CD8-positive, alpha-beta memory T cell (primary cell): ENCODE results near the gene TRAF3IP1. TPM values are rescaled to one million over a fixed set of nuclear protein-coding genes. Genes with fewer than 3 reads are reported as not detected.
"Not testable (repeated sequence)": the region's sequence is repeated elsewhere in the genome, so short reads cannot be mapped to it uniquely, and the experiment has no call there.

Experiments
- CTCF ChIA-PET: fragments of 350-600 bp; sonication (Branson Sonifier 250); formaldehyde crosslinking; loops from one replicate; lab custom pipeline; 2021; ENCODE audit warnings: antibody characterized with exemption; lab: Charles Lee
- POLR2A ChIA-PET: fragments of 350-600 bp; sonication (Branson Sonifier 250); formaldehyde crosslinking; loops from one replicate; lab custom pipeline; 2021; ENCODE audit warnings: antibody characterized with exemption; lab: Charles Lee
- DNase-seq, 5 donors: peaks; one replicate each; pipeline versions ENCODE4 v3.0.0 to v3.0.0-alpha.2; 2020 to 2022; ENCODE audit warnings: mixed read lengths in 1 of 5
- H3K27ac ChIP-seq: one replicate; pipeline ENCODE4 v1.7.0; 2013; ENCODE audit warnings: low read depth, mild to moderate bottlenecking, low read length, moderate library complexity
- H3K27me3 ChIP-seq: 2 replicates; pipeline ENCODE4 v1.7.0; 2013; ENCODE audit warnings: low read length, mild to moderate bottlenecking; ENCODE audit not compliant: insufficient read depth, poor library complexity, severe bottlenecking
- H3K36me3 ChIP-seq: 2 replicates; pipeline ENCODE4 v1.7.0; 2013; ENCODE audit warnings: mild to moderate bottlenecking, low read length, moderate library complexity; ENCODE audit not compliant: insufficient read depth
- H3K4me1 ChIP-seq: 2 replicates; pipeline ENCODE4 v1.7.0; 2013; ENCODE audit warnings: mild to moderate bottlenecking, low read length, moderate library complexity; ENCODE audit not compliant: insufficient read depth
- H3K4me3 ChIP-seq: 2 replicates; pipeline ENCODE4 v1.7.0; 2013; ENCODE audit warnings: mild to moderate bottlenecking, low read length
- H3K9me3 ChIP-seq: 2 replicates; pipeline ENCODE4 v1.7.0; 2013; ENCODE audit warnings: mild to moderate bottlenecking, low read length
- H3K27ac Mint-ChIP-seq, 8 donors: one replicate each; pipeline ENCODE4 v1.8.0; 2020 to 2021; ENCODE audit warnings: mixed read lengths in 8 of 8, mild to moderate bottlenecking in 6 of 8, inconsistent platforms in 3 of 8, moderate library complexity in 3 of 8
- H3K27me3 Mint-ChIP-seq, 2 donors: one replicate each; pipeline ENCODE4 v1.8.0; 2020 to 2021; ENCODE audit warnings: mixed read lengths in 2 of 2, mild to moderate bottlenecking in 1 of 2, moderate library complexity in 1 of 2
- H3K36me3 Mint-ChIP-seq, 3 donors: one replicate each; pipeline ENCODE4 v1.8.0; 2020 to 2021; ENCODE audit warnings: mixed read lengths in 3 of 3, inconsistent platforms in 1 of 3, mild to moderate bottlenecking in 1 of 3
- H3K4me1 Mint-ChIP-seq, 3 donors: one replicate each; pipeline ENCODE4 v1.8.0; 2020 to 2021; ENCODE audit warnings: mixed read lengths in 3 of 3, inconsistent platforms in 1 of 3, mild to moderate bottlenecking in 1 of 3
- H3K4me3 Mint-ChIP-seq, 7 donors: one replicate each; pipeline ENCODE4 v1.8.0; 2020 to 2021; ENCODE audit warnings: mixed read lengths in 7 of 7, mild to moderate bottlenecking in 6 of 7, moderate library complexity in 4 of 7, inconsistent platforms in 2 of 7
- H3K9me3 Mint-ChIP-seq, 5 donors: one replicate each; pipeline ENCODE4 v1.8.0; 2020 to 2022; ENCODE audit warnings: mixed read lengths in 5 of 5, mild to moderate bottlenecking in 3 of 5, moderate library complexity in 2 of 5, inconsistent platforms in 1 of 5
- polyA plus RNA-seq: library from polyadenylated mRNA; unstranded; fragments of 300-500 nt; fragmentation: Illumina TruSeq; gene quantifications from one replicate; pipeline ENCODE4 v1.2.3, GENCODE V29; 2021
- total RNA-seq, 2 experiments: library from RNA; stranded (reverse); gene quantifications; one replicate each; pipeline ENCODE4 v1.2.3, GENCODE V29; 2021

Gene TRAF3IP1
- total and polyA plus RNA-seq, 3 experiments from 2014 or later: 10.2 to 15.9 (median 14.7) TPM

DNA sequence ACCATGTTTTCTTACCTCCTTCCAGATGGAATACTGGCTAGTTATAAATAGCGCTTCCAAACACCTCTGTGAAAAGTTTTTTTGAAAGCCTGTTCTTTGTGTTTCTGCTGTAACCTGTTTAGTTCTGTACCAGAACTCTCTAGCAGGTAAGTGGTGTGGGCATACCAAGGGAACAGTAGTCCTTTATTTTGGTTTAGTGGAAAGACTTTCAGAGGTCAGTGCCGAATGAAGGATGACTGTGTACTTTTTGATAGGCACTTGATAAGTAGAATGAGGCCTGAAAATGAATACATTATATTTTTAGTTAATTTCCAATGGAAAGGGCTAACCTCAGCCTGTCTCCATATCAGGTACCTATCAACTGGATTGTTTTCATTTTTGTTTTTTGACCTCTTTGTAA, 78.8 kb downstream of the TRAF3IP1 start:
- no peaks in the 10 kb centered on the region for H3K4me1 Mint-ChIP-seq
- no peaks in the 10 kb centered on the region for H3K27me3 Mint-ChIP-seq
- Histone ChIP-seq H3K27ac (no peak overlapping the region), H3K9me3 (no peaks in the 10 kb centered on the region), H3K27me3 (no peaks in the 10 kb centered on the region), H3K36me3 (no peaks in the 10 kb centered on the region), H3K4me1 (no peaks in the 10 kb centered on the region), H3K4me3 (no peak overlapping the region)
- no peaks in the 10 kb centered on the region for H3K9me3 Mint-ChIP-seq
- no peak overlapping the region for H3K27ac Mint-ChIP-seq
- H3K4me3 Mint-ChIP-seq: no peak overlapping the region
- POLR2A ChIA-PET: no interaction called here
- H3K36me3 Mint-ChIP-seq: peaks cover 0 to 18% (median 2%) of the 10 kb centered on the region in 3 donors
- CTCF ChIA-PET: no interaction called here
- no peak for DNase-seq

DNA sequence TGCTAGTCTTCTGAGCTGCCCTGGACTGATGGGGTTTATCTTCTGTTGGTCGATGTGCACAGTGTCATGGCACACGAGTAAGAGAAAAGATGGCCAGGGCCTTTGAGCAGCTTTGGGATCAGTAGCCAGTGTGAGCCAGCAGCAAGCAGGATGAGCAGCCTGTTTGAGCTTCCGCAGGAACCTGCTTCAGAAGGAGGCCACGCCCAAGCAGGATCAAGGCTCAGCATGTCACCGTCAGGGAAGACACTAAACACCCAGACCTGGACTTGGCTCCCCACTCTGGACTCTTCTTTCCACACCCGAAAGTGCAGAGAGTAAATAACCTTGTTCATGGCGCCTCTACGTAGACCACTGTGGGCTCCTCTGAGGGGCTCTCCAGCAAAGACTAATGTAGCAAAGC, 81.2 kb downstream of the TRAF3IP1 start:
- no peaks in the 10 kb centered on the region for H3K27me3 Mint-ChIP-seq
- Histone ChIP-seq H3K4me1 (no peaks in the 10 kb centered on the region), H3K9me3 (no peaks in the 10 kb centered on the region), H3K4me3 (no peak overlapping the region), H3K27me3 (no peaks in the 10 kb centered on the region), H3K27ac (no peak overlapping the region), H3K36me3 (no peaks in the 10 kb centered on the region)
- no peak for DNase-seq
- POLR2A ChIA-PET: no interaction called here
- no peak overlapping the region for H3K4me3 Mint-ChIP-seq
- peaks cover 7 to 13% (median 9%) of the 10 kb centered on the region in 3 donors for H3K4me1 Mint-ChIP-seq
- peaks cover 0 to 18% (median 1%) of the 10 kb centered on the region in 3 donors for H3K36me3 Mint-ChIP-seq
- H3K9me3 Mint-ChIP-seq: no peaks in the 10 kb centered on the region
- CTCF ChIA-PET: interaction anchor here (0.6 kb wide), 1 partner anchor 62 kb away, joined by 3 read pairs; no protein-coding TSS in a partner anchor
- H3K27ac Mint-ChIP-seq: peak overlapping the region in 1 of 8 donors; percentile 12

DNA sequence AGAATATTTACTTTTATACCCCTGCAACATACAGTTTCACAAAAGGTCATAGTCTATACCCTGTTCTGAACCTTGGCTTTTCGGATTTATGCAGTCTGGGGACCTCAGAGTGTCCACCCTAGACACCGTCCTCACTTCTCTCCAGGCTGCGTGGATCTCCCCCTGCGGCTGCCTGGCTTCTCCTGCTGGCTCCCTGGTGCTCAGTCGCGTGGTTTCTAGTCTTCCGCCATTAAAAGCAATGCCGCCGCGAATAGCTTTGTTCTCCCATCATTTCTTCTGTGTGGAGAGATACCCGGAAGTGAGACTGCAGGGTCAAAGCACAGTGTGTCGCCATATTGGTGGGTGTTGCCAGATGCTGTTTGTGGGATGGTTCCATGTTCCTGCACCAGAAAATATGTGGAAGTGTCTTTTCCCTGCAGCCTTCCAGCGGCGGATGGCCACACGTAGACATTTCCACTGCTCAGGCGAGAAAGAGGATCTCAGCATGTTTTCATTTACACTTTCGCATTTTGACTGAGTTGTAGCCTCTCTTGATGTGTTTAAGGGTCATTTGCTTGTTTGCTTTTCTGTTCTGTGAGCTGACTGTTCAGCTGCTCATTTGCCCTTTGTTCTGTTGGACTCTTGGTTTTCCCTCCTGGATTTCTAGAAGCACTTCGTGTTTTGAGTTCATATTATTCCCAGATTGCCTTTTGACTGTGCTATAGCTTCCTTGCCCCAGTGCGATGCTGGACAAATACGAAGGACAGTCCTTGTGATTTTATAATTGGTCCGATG, 83.5 kb downstream of the TRAF3IP1 start:
- Mint-ChIP-seq H3K36me3 (peaks cover 0 to 15% (median 1%) of the 10 kb centered on the region in 3 donors), H3K4me3 (no peak overlapping the region), H3K27ac (peak overlapping the region in 2 of 8 donors; percentile 21 to 23), H3K9me3 (no peaks in the 10 kb centered on the region), H3K27me3 (no peaks in the 10 kb centered on the region), H3K4me1 (peaks cover 7 to 13% (median 9%) of the 10 kb centered on the region in 3 donors)
- Histone ChIP-seq H3K4me3 (no peak overlapping the region), H3K4me1 (no peaks in the 10 kb centered on the region), H3K27me3 (no peaks in the 10 kb centered on the region), H3K36me3 (no peaks in the 10 kb centered on the region), H3K9me3 (no peaks in the 10 kb centered on the region), H3K27ac (no peak overlapping the region)
- ChIA-PET POLR2A (no interaction called here), CTCF (no interaction called here)
- DNase-seq: no peak

DNA sequence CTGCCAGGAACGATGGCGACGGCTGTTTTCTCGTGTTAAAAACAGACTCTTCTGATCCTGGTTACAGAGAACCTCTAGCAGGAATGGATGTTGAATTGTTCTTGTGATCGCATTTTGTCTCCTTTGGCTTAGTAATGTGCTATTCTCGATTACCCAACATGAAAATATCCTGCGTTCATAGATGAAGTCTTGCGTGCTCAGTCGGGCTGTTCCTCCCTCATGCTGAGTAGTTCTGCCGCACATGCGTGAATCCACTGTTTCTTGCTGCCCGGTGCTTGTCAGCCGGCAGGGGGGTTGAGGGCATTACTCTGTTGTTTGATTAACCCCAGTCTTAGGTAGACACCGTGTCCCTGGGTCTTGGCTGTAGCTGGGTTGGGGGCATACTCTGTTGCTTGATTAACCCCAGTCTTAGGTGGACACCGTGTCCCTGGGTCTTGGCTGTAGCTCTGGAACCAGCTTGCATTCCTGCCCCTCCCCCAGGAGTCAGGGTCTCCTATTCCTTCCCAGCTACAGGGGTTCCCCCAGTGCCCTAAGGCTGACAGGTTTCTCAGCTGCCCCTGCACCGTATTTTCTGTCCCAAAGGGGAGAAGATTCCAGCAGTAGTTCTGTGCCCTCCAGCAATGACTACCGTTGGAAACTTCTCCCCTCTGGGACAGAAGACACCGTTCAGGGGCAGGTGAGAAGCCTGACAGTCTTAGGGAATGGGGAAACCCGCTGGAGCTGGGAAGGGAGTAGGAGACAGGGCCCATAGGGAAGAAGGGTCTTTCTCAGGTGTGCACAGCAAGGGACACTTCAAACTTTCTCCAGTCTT, 84.3 kb downstream of the TRAF3IP1 start:
- Histone ChIP-seq H3K27me3 (no peaks in the 10 kb centered on the region), H3K4me1 (no peaks in the 10 kb centered on the region), H3K4me3 (no peak overlapping the region), H3K27ac (no peak overlapping the region), H3K9me3 (no peaks in the 10 kb centered on the region), H3K36me3 (no peaks in the 10 kb centered on the region)
- ChIA-PET POLR2A (no interaction called here), CTCF (no interaction called here)
- no peak for DNase-seq
- Mint-ChIP-seq H3K9me3 (no peaks in the 10 kb centered on the region), H3K36me3 (peaks cover 0 to 12% (median 1%) of the 10 kb centered on the region in 3 donors), H3K4me3 (peak overlapping the region in 1 of 7 donors; percentile 1), H3K27me3 (no peaks in the 10 kb centered on the region), H3K4me1 (peaks cover 7 to 13% (median 9%) of the 10 kb centered on the region in 3 donors), H3K27ac (peak overlapping the region in 3 of 8 donors; percentile 9 to 46 (median 29))

DNA sequence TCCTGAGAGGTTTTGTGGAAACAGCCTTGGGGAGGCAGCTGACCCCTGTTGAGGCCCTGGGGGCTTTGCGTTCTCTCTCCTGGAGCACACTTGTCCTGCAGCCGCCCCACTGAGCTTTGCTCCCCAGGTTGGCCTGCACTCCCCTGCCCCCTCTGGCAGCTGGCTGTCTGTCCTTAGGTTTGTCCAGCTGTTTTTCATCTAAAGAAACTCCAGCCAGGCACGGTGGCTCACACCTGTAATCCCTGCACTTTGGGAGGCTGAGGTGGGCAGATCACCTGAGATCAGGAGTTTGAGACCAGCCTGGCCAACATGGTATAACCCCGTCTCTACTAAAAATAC, 84.9 kb downstream of the TRAF3IP1 start:
- H3K9me3 Mint-ChIP-seq, H3K4me1 ChIP-seq, H3K9me3 ChIP-seq, H3K27me3 Mint-ChIP-seq, CTCF ChIA-PET, H3K27me3 ChIP-seq, H3K36me3 ChIP-seq, DNase-seq, H3K36me3 Mint-ChIP-seq, H3K4me3 Mint-ChIP-seq, H3K4me3 ChIP-seq, H3K27ac ChIP-seq, POLR2A ChIA-PET: not testable (repeated sequence)
- H3K4me1 Mint-ChIP-seq: peaks cover 7 to 13% (median 9%) of the 10 kb centered on the region in 3 donors
- peak overlapping the region in 5 of 8 donors; percentile 9 to 95 (median 89) for H3K27ac Mint-ChIP-seq

DNA sequence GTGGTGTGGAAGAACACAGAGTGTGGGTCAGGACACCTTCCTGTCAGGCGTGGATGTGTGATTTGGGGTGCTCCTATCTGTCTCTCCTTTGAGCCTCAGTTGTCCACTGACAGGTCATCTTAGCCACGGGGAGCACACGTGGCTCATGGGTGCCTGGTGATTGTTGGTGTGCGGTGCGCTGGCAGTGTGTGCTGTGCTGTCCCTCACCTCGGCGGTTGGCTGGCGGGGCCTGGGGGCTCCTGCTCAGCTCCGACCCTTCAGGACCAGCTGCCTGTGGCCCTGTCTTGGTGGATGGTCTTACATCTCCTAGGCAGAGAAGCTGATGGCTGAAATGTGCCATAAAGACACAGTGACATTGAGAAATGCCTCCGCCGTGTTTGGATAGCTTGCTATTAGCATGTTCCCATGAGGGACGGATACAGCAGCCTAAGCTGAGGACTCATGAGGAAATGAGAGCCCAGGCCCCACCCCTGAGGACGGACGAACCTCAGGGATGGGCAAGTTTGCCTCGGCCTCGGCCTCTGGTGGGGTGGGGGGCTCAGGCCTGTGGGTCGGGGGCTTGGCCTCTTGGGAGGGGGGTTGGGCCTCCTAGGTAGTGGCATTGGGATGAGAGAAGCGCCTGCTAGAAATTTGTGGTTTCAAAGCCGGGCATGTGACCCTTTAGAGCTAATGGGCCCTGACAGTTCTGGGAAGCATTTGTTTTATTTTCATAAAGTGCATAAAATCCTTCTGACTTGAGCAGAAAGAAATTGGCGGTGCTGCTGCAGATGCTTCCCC, 86.1 kb downstream of the TRAF3IP1 start:
- H3K4me3 Mint-ChIP-seq: peak overlapping the region in 3 of 7 donors; percentile 15 to 65 (median 31)
- DNase-seq: no peak
- Histone ChIP-seq H3K36me3 (no peaks in the 10 kb centered on the region), H3K27me3 (no peaks in the 10 kb centered on the region), H3K4me1 (no peaks in the 10 kb centered on the region), H3K27ac (no peak overlapping the region), H3K9me3 (no peaks in the 10 kb centered on the region), H3K4me3 (no peak overlapping the region)
- POLR2A ChIA-PET: no interaction called here
- peaks cover 7 to 13% (median 9%) of the 10 kb centered on the region in 3 donors for H3K4me1 Mint-ChIP-seq
- H3K27ac Mint-ChIP-seq: peak overlapping the region; percentile 29 to 99 (median 90)
- H3K9me3 Mint-ChIP-seq: no peaks in the 10 kb centered on the region
- peaks cover 0 to 5% (median 0%) of the 10 kb centered on the region in 3 donors for H3K36me3 Mint-ChIP-seq
- H3K27me3 Mint-ChIP-seq: no peaks in the 10 kb centered on the region
- CTCF ChIA-PET: no interaction called here

DNA sequence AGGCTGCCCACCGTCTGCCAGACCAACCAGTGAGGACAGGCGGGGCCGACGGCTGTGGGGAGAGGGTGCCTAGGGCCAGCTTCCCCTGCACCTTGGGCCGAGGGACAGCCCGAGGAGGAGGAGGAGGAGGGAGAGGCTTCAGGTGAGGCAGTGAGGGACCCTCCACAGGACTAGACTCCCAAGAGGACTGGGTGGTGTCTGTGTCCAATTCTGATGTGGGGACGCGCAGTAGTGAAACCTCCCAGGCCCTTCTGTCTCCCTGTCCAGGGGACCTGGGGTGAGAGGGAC, 86.6 kb downstream of the TRAF3IP1 start:
- no peak overlapping the region for H3K4me3 Mint-ChIP-seq
- POLR2A ChIA-PET: no interaction called here
- Histone ChIP-seq H3K27me3 (no peaks in the 10 kb centered on the region), H3K36me3 (no peaks in the 10 kb centered on the region), H3K9me3 (no peaks in the 10 kb centered on the region), H3K27ac (no peak overlapping the region), H3K4me3 (no peak overlapping the region), H3K4me1 (no peaks in the 10 kb centered on the region)
- CTCF ChIA-PET: no interaction called here
- H3K9me3 Mint-ChIP-seq: no peaks in the 10 kb centered on the region
- H3K4me1 Mint-ChIP-seq: peaks cover 7 to 13% (median 9%) of the 10 kb centered on the region in 3 donors
- H3K27ac Mint-ChIP-seq: no peak overlapping the region
- DNase-seq: no peak
- no peaks in the 10 kb centered on the region for H3K27me3 Mint-ChIP-seq
- H3K36me3 Mint-ChIP-seq: peaks cover 0 to 1% (median 0%) of the 10 kb centered on the region in 3 donors
